ENCODE results near the gene LRRFIP1.

DNA sequence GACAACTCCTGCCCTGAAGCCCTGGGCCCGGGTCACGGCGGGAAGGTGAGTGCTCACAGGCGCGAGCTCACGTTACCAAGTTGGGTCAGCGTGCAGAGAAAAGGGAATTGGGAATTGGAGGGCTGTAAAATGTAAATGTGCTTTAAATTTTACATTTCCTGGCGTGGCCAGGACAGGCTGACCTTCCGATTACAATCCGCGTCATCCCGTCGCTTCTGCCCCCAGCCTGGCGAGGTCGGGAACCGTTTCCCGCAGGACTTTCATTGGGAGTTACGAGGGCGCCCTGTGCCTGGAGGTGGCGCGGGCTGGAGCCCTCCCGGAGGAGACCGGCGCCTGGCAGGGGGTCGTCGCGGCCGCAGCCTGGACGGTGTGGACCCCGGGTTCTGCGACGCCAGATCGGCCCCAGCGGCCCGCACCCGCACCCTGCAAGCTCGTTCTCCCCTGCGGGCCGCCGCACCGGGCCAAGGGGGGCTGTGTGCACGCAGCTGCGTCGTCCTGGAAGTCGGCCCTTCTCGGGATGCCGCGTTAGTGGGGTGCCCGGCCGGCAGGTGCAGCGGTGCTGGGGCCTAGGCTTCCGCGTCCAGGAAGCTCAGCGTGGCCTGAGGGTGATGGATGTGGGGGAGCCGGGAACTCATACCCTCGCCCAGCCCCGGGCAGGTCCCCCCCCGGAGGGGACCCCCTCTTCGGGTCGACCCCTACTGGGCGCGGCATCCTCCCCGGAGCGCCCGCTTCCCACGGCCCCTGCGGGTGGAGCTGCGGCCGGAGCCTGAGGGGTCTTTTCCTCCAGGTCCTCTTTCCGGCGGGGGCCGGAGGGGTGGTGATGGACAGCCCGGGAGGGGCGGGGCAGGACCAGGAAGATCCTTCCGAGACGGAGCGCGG is 63.9 kb downstream of the LRRFIP1 start:
- TF ChIP-seq SPI1 (IDR thresholded peaks at IDR 0.05; ENCODE audit: low read depth, low read length) (peak; percentile 14; the same call in 1 of the 2 replicates), TAF1 (IDR thresholded peaks at IDR 0.05; ENCODE audit: low read depth, low read length) (no peak), POLR2AphosphoS5 (IDR thresholded peaks at IDR 0.05; ENCODE audit: low read depth, low read length) (no peak)
